ENCODE data around the gene ECT2.
A peak's percentile ranks its signal among the peaks of the same experiment; 100 is the strongest.
"Not testable (repeated sequence)": the region's sequence is repeated elsewhere in the genome, so short reads cannot be mapped to it uniquely, and the experiment has no call there.

The ECT2 gene

GRCh38 chr3:172827231-172827630 is 76.7 kb downstream of the ECT2 start:
- not testable (repeated sequence) for H3K27me3 Mint-ChIP-seq; DNase-seq (ENCODE audit: low spot score in 2 of 2); H3K4me3 Mint-ChIP-seq; H3K36me3 Mint-ChIP-seq (ENCODE audit: insufficient read depth); H3K9me3 Mint-ChIP-seq; H3K4me1 Mint-ChIP-seq; H3K27ac Mint-ChIP-seq (ENCODE audit: low read depth); ATAC-seq (replicated peaks; ENCODE audit: extremely low read depth, poor library complexity, severe bottlenecking)

GRCh38 chr3:172832983-172833382 is 82.5 kb downstream of the ECT2 start:
- no peaks in the 10 kb centered on the region for H3K36me3 Mint-ChIP-seq (ENCODE audit: insufficient read depth)
- no peaks in the 10 kb centered on the region for H3K4me1 Mint-ChIP-seq
- no peak for DNase-seq (ENCODE audit: low spot score in 2 of 2)
- H3K9me3 Mint-ChIP-seq: no peaks in the 10 kb centered on the region
- no peak overlapping the region for H3K4me3 Mint-ChIP-seq
- H3K27me3 Mint-ChIP-seq: no peaks in the 10 kb centered on the region
- ATAC-seq (replicated peaks; ENCODE audit: extremely low read depth, poor library complexity, severe bottlenecking): no peak
- no peak overlapping the region for H3K27ac Mint-ChIP-seq (ENCODE audit: low read depth)

- Mint-ChIP-seq H3K9me3 (no peaks in the 10 kb centered on the region), H3K27ac (ENCODE audit: low read depth) (no peak overlapping the region)
These were observed 86.0 kb downstream of the ECT2 start for GRCh38 chr3:172836390-172836997.

GRCh38 chr3:172839679-172840078 is 89.2 kb downstream of the ECT2 start:
- ATAC-seq (replicated peaks; ENCODE audit: extremely low read depth, poor library complexity, severe bottlenecking) (no peak), DNase-seq (ENCODE audit: low spot score in 2 of 2) (no peak)
- H3K27ac Mint-ChIP-seq (ENCODE audit: low read depth): no peak overlapping the region
- H3K4me3 Mint-ChIP-seq: no peak overlapping the region
- H3K36me3 Mint-ChIP-seq (ENCODE audit: insufficient read depth): no peaks in the 10 kb centered on the region
- H3K9me3 Mint-ChIP-seq: no peaks in the 10 kb centered on the region
- no peaks in the 10 kb centered on the region for H3K4me1 Mint-ChIP-seq
- H3K27me3 Mint-ChIP-seq: peaks cover 20% of the 10 kb centered on the region

More at GRCh38 chr3:172836390-172836997, 86.0 kb downstream of the ECT2 start:
- Mint-ChIP-seq H3K27me3 (peaks cover 5% of the 10 kb centered on the region), H3K4me1 (no peaks in the 10 kb centered on the region), H3K36me3 (ENCODE audit: insufficient read depth) (no peaks in the 10 kb centered on the region), H3K4me3 (no peak overlapping the region)
- ATAC-seq (replicated peaks; ENCODE audit: extremely low read depth, poor library complexity, severe bottlenecking) (no peak), DNase-seq (ENCODE audit: low spot score in 2 of 2) (no peak)

- H3K27ac Mint-ChIP-seq (ENCODE audit: low read depth): no peak overlapping the region
- no peaks in the 10 kb centered on the region for H3K4me1 Mint-ChIP-seq
These were observed 89.9 kb downstream of the ECT2 start for GRCh38 chr3:172840463-172840862.

GRCh38 chr3:172840913-172841312 is 90.4 kb downstream of the ECT2 start:
- H3K27me3 Mint-ChIP-seq: peaks cover 20% of the 10 kb centered on the region
- no peak overlapping the region for H3K27ac Mint-ChIP-seq (ENCODE audit: low read depth)
- ATAC-seq (replicated peaks; ENCODE audit: extremely low read depth, poor library complexity, severe bottlenecking): no peak
- no peaks in the 10 kb centered on the region for H3K4me1 Mint-ChIP-seq
- no peak for DNase-seq (ENCODE audit: low spot score in 2 of 2)
- no peaks in the 10 kb centered on the region for H3K9me3 Mint-ChIP-seq
- no peak overlapping the region for H3K4me3 Mint-ChIP-seq
- H3K36me3 Mint-ChIP-seq (ENCODE audit: insufficient read depth): no peaks in the 10 kb centered on the region

More at GRCh38 chr3:172840463-172840862, 89.9 kb downstream of the ECT2 start:
- Mint-ChIP-seq H3K27me3 (peaks cover 20% of the 10 kb centered on the region), H3K36me3 (ENCODE audit: insufficient read depth) (no peaks in the 10 kb centered on the region), H3K9me3 (no peaks in the 10 kb centered on the region), H3K4me3 (no peak overlapping the region)
- no peak for DNase-seq (ENCODE audit: low spot score in 2 of 2)
- ATAC-seq (replicated peaks; ENCODE audit: extremely low read depth, poor library complexity, severe bottlenecking): no peak

GRCh38 chr3:172844428-172844827 is 93.9 kb downstream of the ECT2 start:
- no peak for ATAC-seq (replicated peaks; ENCODE audit: extremely low read depth, poor library complexity, severe bottlenecking)
- no peaks in the 10 kb centered on the region for H3K36me3 Mint-ChIP-seq (ENCODE audit: insufficient read depth)
- DNase-seq (ENCODE audit: low spot score in 2 of 2): no peak
- H3K4me3 Mint-ChIP-seq: no peak overlapping the region
- no peak overlapping the region for H3K27ac Mint-ChIP-seq (ENCODE audit: low read depth)
- no peaks in the 10 kb centered on the region for H3K4me1 Mint-ChIP-seq
- peaks cover 28% of the 10 kb centered on the region for H3K27me3 Mint-ChIP-seq
- H3K9me3 Mint-ChIP-seq: no peaks in the 10 kb centered on the region

- Mint-ChIP-seq H3K27ac (ENCODE audit: low read depth) (no peak overlapping the region), H3K27me3 (peaks cover 44% of the 10 kb centered on the region)
- DNase-seq (ENCODE audit: low spot score in 2 of 2): no peak
These were observed 95.6 kb downstream of the ECT2 start for GRCh38 chr3:172846103-172846561.

GRCh38 chr3:172846706-172847105 is 96.2 kb downstream of the ECT2 start:
- DNase-seq (ENCODE audit: low spot score in 2 of 2): no peak
- no peaks in the 10 kb centered on the region for H3K4me1 Mint-ChIP-seq
- no peak overlapping the region for H3K27ac Mint-ChIP-seq (ENCODE audit: low read depth)
- H3K4me3 Mint-ChIP-seq: no peak overlapping the region
- H3K27me3 Mint-ChIP-seq: peaks cover 42% of the 10 kb centered on the region
- no peaks in the 10 kb centered on the region for H3K36me3 Mint-ChIP-seq (ENCODE audit: insufficient read depth)
- H3K9me3 Mint-ChIP-seq: no peaks in the 10 kb centered on the region
- ATAC-seq (replicated peaks; ENCODE audit: extremely low read depth, poor library complexity, severe bottlenecking): no peak

More at GRCh38 chr3:172846103-172846561, 95.6 kb downstream of the ECT2 start:
- H3K4me1 Mint-ChIP-seq: no peaks in the 10 kb centered on the region
- no peaks in the 10 kb centered on the region for H3K36me3 Mint-ChIP-seq (ENCODE audit: insufficient read depth)
- ATAC-seq (replicated peaks; ENCODE audit: extremely low read depth, poor library complexity, severe bottlenecking): peak; percentile 24
- no peak overlapping the region for H3K4me3 Mint-ChIP-seq
- H3K9me3 Mint-ChIP-seq: no peaks in the 10 kb centered on the region

GRCh38 chr3:172847292-172847691 is 96.8 kb downstream of the ECT2 start:
- Mint-ChIP-seq H3K4me3 (no peak overlapping the region), H3K27me3 (peaks cover 42% of the 10 kb centered on the region), H3K4me1 (no peaks in the 10 kb centered on the region), H3K36me3 (ENCODE audit: insufficient read depth) (no peaks in the 10 kb centered on the region), H3K9me3 (no peaks in the 10 kb centered on the region), H3K27ac (ENCODE audit: low read depth) (no peak overlapping the region)
- no peak for DNase-seq (ENCODE audit: low spot score in 2 of 2)
- ATAC-seq (replicated peaks; ENCODE audit: extremely low read depth, poor library complexity, severe bottlenecking): no peak

- Mint-ChIP-seq H3K36me3 (ENCODE audit: insufficient read depth) (no peaks in the 10 kb centered on the region), H3K4me1 (no peaks in the 10 kb centered on the region), H3K4me3 (no peak overlapping the region), H3K9me3 (no peaks in the 10 kb centered on the region), H3K27me3 (peaks cover 27% of the 10 kb centered on the region), H3K27ac (ENCODE audit: low read depth) (no peak overlapping the region)
- no peak for ATAC-seq (replicated peaks; ENCODE audit: extremely low read depth, poor library complexity, severe bottlenecking)
- no peak for DNase-seq (ENCODE audit: low spot score in 2 of 2)
These were observed 98.4 kb downstream of the ECT2 start for GRCh38 chr3:172848910-172849309.

- Mint-ChIP-seq H3K27me3 (peaks cover 44% of the 10 kb centered on the region), H3K27ac (ENCODE audit: low read depth) (no peak overlapping the region), H3K9me3 (no peaks in the 10 kb centered on the region), H3K4me3 (no peak overlapping the region), H3K36me3 (ENCODE audit: insufficient read depth) (no peaks in the 10 kb centered on the region), H3K4me1 (no peaks in the 10 kb centered on the region)
- ATAC-seq (replicated peaks; ENCODE audit: extremely low read depth, poor library complexity, severe bottlenecking) (no peak), DNase-seq (ENCODE audit: low spot score in 2 of 2) (no peak)
These were observed 102.5 kb downstream of the ECT2 start for GRCh38 chr3:172853005-172853404.

GRCh38 chr3:172853921-172854666 is 103.6 kb downstream of the ECT2 start:
- peaks cover 40% of the 10 kb centered on the region for H3K27me3 Mint-ChIP-seq
- H3K4me1 Mint-ChIP-seq: no peaks in the 10 kb centered on the region
- ATAC-seq (replicated peaks; ENCODE audit: extremely low read depth, poor library complexity, severe bottlenecking) (no peak), DNase-seq (ENCODE audit: low spot score in 2 of 2) (no peak)
- no peaks in the 10 kb centered on the region for H3K9me3 Mint-ChIP-seq
- H3K4me3 Mint-ChIP-seq: no peak overlapping the region
- H3K36me3 Mint-ChIP-seq (ENCODE audit: insufficient read depth): no peaks in the 10 kb centered on the region
- H3K27ac Mint-ChIP-seq (ENCODE audit: low read depth): no peak overlapping the region

Data from central memory CD8-positive, alpha-beta T cell (primary cell).